22Rv1 (cell line): ENCODE measurements around the gene ACSL4.
"Not testable (repeated sequence)": the region's sequence is repeated elsewhere in the genome, so short reads cannot be mapped to it uniquely, and the experiment has no call there.

Experiments used
- H3K27ac ChIP-seq: fragments of 450-650 bp; 2 replicates; pipeline ENCODE4 v1.5.1; 2017
- CTCF ChIP-seq: fragments of 450-650 bp; IDR thresholded peaks from 2 replicates; pipeline ENCODE4 v1.5.1; 2017; ENCODE audit warnings: mild to moderate bottlenecking
- ZFX ChIP-seq: fragments of 450-650 bp; IDR thresholded peaks from 2 replicates; pipeline ENCODE4 v1.6.1; 2017; ENCODE audit warnings: antibody characterized with exemption, borderline replicate concordance

ACSL4 gene

GRCh38 chrX:109679820-109680219 is 53.2 kb downstream of the ACSL4 start:
- no peak overlapping the region for H3K27ac ChIP-seq
- TF ChIP-seq ZFX, result no peak
- TF ChIP-seq CTCF, result no peak

- TF ChIP-seq CTCF, result no peak
- TF ChIP-seq ZFX, result no peak
- no peak overlapping the region for H3K27ac ChIP-seq
Measured at GRCh38 chrX:109672239-109672638, 60.8 kb downstream of the ACSL4 start.

GRCh38 chrX:109671170-109671569 is 61.9 kb downstream of the ACSL4 start:
- H3K27ac ChIP-seq, result not testable (repeated sequence)

- H3K27ac ChIP-seq, result no peak overlapping the region
- TF ChIP-seq ZFX, result no peak
- no peak for TF ChIP-seq CTCF
Measured at GRCh38 chrX:109667986-109668385, 65.1 kb downstream of the ACSL4 start.

GRCh38 chrX:109660435-109661143 is 72.5 kb downstream of the ACSL4 start:
- TF ChIP-seq ZFX, result no peak
- TF ChIP-seq CTCF, result no peak
- H3K27ac ChIP-seq, result no peak overlapping the region

GRCh38 chrX:109658391-109658790 is 74.7 kb downstream of the ACSL4 start:
- TF ChIP-seq ZFX, result no peak
- no peak for TF ChIP-seq CTCF
- H3K27ac ChIP-seq, result no peak overlapping the region

- not testable (repeated sequence) for H3K27ac ChIP-seq
Measured at GRCh38 chrX:109657364-109657763, 75.7 kb downstream of the ACSL4 start.

- no peak for TF ChIP-seq CTCF
- TF ChIP-seq ZFX, result no peak
Measured at GRCh38 chrX:109656774-109657173, 76.3 kb downstream of the ACSL4 start.

More at GRCh38 chrX:109656774-109657173, 76.3 kb downstream of the ACSL4 start:
- H3K27ac ChIP-seq, result no peak overlapping the region
